H9 (cell line): ENCODE data around the gene MKNK2. TPM values are rescaled to one million over a fixed set of nuclear protein-coding genes. Genes with fewer than 3 reads are reported as not detected.
A peak's percentile ranks its signal among the peaks of the same experiment; 100 is the strongest.

Source experiments
- DNase-seq: peaks from one replicate; pipeline ENCODE4 v3.0.0-alpha.2; 2017
- H2AFZ ChIP-seq: one replicate; pipeline ENCODE4 v1.6.1; 2013; ENCODE audit warnings: mild to moderate bottlenecking, low read length, control low read depth, moderate library complexity
- H2AK5ac ChIP-seq: 2 replicates; pipeline ENCODE4 v1.6.1; 2013; ENCODE audit warnings: low read length, control low read depth, mixed read lengths; ENCODE audit not compliant: insufficient read length
- H2BK120ac ChIP-seq: one replicate; pipeline ENCODE4 v1.6.1; 2013; ENCODE audit warnings: low read depth, mild to moderate bottlenecking, low read length, control low read depth, inconsistent platforms; ENCODE audit not compliant: poor library complexity, severe bottlenecking
- H2BK12ac ChIP-seq: 2 replicates; pipeline ENCODE4 v1.6.1; 2013; ENCODE audit warnings: low read length, control low read depth, mixed read lengths, low read depth; ENCODE audit not compliant: insufficient read length
- H2BK15ac ChIP-seq: 2 replicates; pipeline ENCODE4 v1.6.1; 2013; ENCODE audit warnings: low read depth, low read length, control low read depth
- H2BK20ac ChIP-seq: one replicate; pipeline ENCODE4 v1.6.1; 2013; ENCODE audit warnings: low read depth, mild to moderate bottlenecking, low read length, control low read depth, inconsistent platforms; ENCODE audit not compliant: poor library complexity, severe bottlenecking
- H2BK5ac ChIP-seq: 2 replicates; pipeline ENCODE4 v1.6.1; 2013; ENCODE audit warnings: low read length, control low read depth, mixed read lengths; ENCODE audit not compliant: insufficient read length
- H3K14ac ChIP-seq: 2 replicates; pipeline ENCODE4 v1.6.1; 2013; ENCODE audit warnings: low read length, control low read depth; ENCODE audit not compliant: insufficient read depth
- H3K18ac ChIP-seq: 2 replicates; pipeline ENCODE4 v1.6.1; 2013; ENCODE audit warnings: low read depth, mild to moderate bottlenecking, mixed read lengths, low read length, control low read depth; ENCODE audit not compliant: insufficient read length
- H3K23ac ChIP-seq: 2 replicates; pipeline ENCODE4 v1.6.1; 2013; ENCODE audit warnings: low read length, control low read depth, mixed read lengths, low read depth; ENCODE audit not compliant: insufficient read length
- H3K23me2 ChIP-seq: 2 replicates; pipeline ENCODE4 v1.6.1; 2013; ENCODE audit warnings: low read depth, mild to moderate bottlenecking, mixed read lengths, low read length, control low read depth; ENCODE audit not compliant: insufficient read length, poor library complexity, severe bottlenecking
- H3K27ac ChIP-seq: 2 replicates; pipeline ENCODE4 v1.5.1; 2013; ENCODE audit warnings: low read length, control low read depth, mixed read lengths, low read depth; ENCODE audit not compliant: insufficient read length
- H3K27me3 ChIP-seq: 2 replicates; pipeline ENCODE4 v1.6.1; 2013; ENCODE audit warnings: low read length, control low read depth, inconsistent platforms; ENCODE audit not compliant: insufficient read depth
- H3K4ac ChIP-seq: 2 replicates; pipeline ENCODE4 v1.6.1; 2013; ENCODE audit warnings: low read depth, mild to moderate bottlenecking, control low read depth, inconsistent platforms, low read length, moderate library complexity
- H3K4me1 ChIP-seq: 2 replicates; pipeline ENCODE4 v1.6.1; 2013; ENCODE audit warnings: low read length, control low read depth, inconsistent platforms; ENCODE audit not compliant: insufficient read depth
- H3K4me2 ChIP-seq: 2 replicates; pipeline ENCODE4 v1.6.1; 2013; ENCODE audit warnings: low read length, control low read depth, mixed read lengths; ENCODE audit not compliant: insufficient read length, insufficient read depth
- H3K56ac ChIP-seq: 2 replicates; pipeline ENCODE4 v1.6.1; 2013; ENCODE audit warnings: low read depth, mild to moderate bottlenecking, mixed read lengths, low read length, control low read depth; ENCODE audit not compliant: insufficient read length
- H3K79me1 ChIP-seq: 2 replicates; pipeline ENCODE4 v1.6.1; 2013; ENCODE audit warnings: low read depth, mild to moderate bottlenecking, moderate library complexity, low read length, control low read depth, inconsistent platforms; ENCODE audit not compliant: insufficient read depth, poor library complexity, severe bottlenecking
- H3K79me2 ChIP-seq: 2 replicates; pipeline ENCODE4 v1.6.1; 2013; ENCODE audit warnings: low read length, control low read depth, inconsistent platforms; ENCODE audit not compliant: insufficient read depth
- H3K9ac ChIP-seq: 2 replicates; pipeline ENCODE4 v1.6.1; 2013; ENCODE audit warnings: low read length, control low read depth, mixed read lengths; ENCODE audit not compliant: insufficient read length; ENCODE audit errors: extremely low read depth
- H3K9me3 ChIP-seq: one replicate; pipeline ENCODE4 v1.6.1; 2013; ENCODE audit warnings: low read depth, low read length, inconsistent platforms; ENCODE audit not compliant: control insufficient read depth
- H3T11ph ChIP-seq: one replicate; pipeline ENCODE4 v1.6.1; 2013; ENCODE audit warnings: mild to moderate bottlenecking, low read length, control low read depth, inconsistent platforms
- H4K20me1 ChIP-seq: one replicate; pipeline ENCODE4 v1.6.1; 2013; ENCODE audit not compliant: control insufficient read depth, insufficient read length, insufficient read depth
- H4K5ac ChIP-seq: 2 replicates; pipeline ENCODE4 v1.6.1; 2013; ENCODE audit warnings: low read depth, mild to moderate bottlenecking, mixed read lengths, low read length, control low read depth; ENCODE audit not compliant: insufficient read length
- H4K8ac ChIP-seq: replicated peaks from 2 replicates; pipeline ENCODE4 v1.6.1; 2013; ENCODE audit warnings: low read length, control low read depth, mixed read lengths, low read depth; ENCODE audit not compliant: insufficient read length
- H4K91ac ChIP-seq: 2 replicates; pipeline ENCODE4 v1.6.1; 2013; ENCODE audit warnings: low read depth, mild to moderate bottlenecking, moderate library complexity, mixed read lengths, low read length, control low read depth; ENCODE audit not compliant: insufficient read length
- H3K27ac Mint-ChIP-seq, 3 experiments: 2 replicates in 2 of 3; 3 replicates in 1 of 3; pipeline ENCODE4 v1.8.0; 2020 to 2021; ENCODE audit warnings: mixed read lengths in 3 of 3, mild to moderate bottlenecking in 1 of 3, moderate library complexity in 1 of 3
- H3K27me3 Mint-ChIP-seq: 2 replicates; pipeline ENCODE4 v1.8.0; 2021; ENCODE audit warnings: low read depth, mild to moderate bottlenecking, moderate library complexity, mixed read lengths
- H3K36me3 Mint-ChIP-seq, 3 experiments: 2 replicates in 2 of 3; 3 replicates in 1 of 3; pipeline ENCODE4 v1.8.0; 2020 to 2021; ENCODE audit warnings: low read depth in 3 of 3, mixed read lengths in 3 of 3; ENCODE audit not compliant: insufficient read depth in 1 of 3
- H3K4me1 Mint-ChIP-seq, 2 experiments: 2 replicates each; pipeline ENCODE4 v1.8.0; 2020; ENCODE audit warnings: mixed read lengths in 2 of 2
- H3K4me3 Mint-ChIP-seq, 2 experiments: 2 replicates in 1 of 2; 3 replicates in 1 of 2; pipeline ENCODE4 v1.8.0; 2020 to 2021; ENCODE audit warnings: mild to moderate bottlenecking in 2 of 2, mixed read lengths in 2 of 2, moderate library complexity in 1 of 2
- H3K9me3 Mint-ChIP-seq, 2 experiments: 2 replicates in 1 of 2; 3 replicates in 1 of 2; pipeline ENCODE4 v1.8.0; 2020; ENCODE audit warnings: mild to moderate bottlenecking in 2 of 2, mixed read lengths in 2 of 2, moderate library complexity in 1 of 2
- CTCF ChIP-seq: fragments of 200-600 bp; sonication (generic); conservative IDR thresholded peaks from 3 replicates; pipeline ENCODE4 v1.8.0; 2021; ENCODE audit warnings: antibody characterized with exemption, mild to moderate bottlenecking
- WGBS: extraction: QIAGEN DNeasy Blood & Tissue Kit; methylation state at CpG from one replicate; pipeline ENCODE4 v1.1.7; 2013; ENCODE audit warnings: missing lambda C conversion rate, low lambda C conversion rate, mixed read lengths; ENCODE audit not compliant: insufficient read length; ENCODE audit errors: extremely low coverage; 5-methylcytosine and 5-hydroxymethylcytosine counted together
- total RNA-seq: library from RNA; stranded (reverse); gene quantifications from 2 replicates; pipeline ENCODE4 v1.2.1, GENCODE V29; 2021

Gene MKNK2
- total RNA-seq, 1 experiment from 2014 or later, result 153 TPM

DNA sequence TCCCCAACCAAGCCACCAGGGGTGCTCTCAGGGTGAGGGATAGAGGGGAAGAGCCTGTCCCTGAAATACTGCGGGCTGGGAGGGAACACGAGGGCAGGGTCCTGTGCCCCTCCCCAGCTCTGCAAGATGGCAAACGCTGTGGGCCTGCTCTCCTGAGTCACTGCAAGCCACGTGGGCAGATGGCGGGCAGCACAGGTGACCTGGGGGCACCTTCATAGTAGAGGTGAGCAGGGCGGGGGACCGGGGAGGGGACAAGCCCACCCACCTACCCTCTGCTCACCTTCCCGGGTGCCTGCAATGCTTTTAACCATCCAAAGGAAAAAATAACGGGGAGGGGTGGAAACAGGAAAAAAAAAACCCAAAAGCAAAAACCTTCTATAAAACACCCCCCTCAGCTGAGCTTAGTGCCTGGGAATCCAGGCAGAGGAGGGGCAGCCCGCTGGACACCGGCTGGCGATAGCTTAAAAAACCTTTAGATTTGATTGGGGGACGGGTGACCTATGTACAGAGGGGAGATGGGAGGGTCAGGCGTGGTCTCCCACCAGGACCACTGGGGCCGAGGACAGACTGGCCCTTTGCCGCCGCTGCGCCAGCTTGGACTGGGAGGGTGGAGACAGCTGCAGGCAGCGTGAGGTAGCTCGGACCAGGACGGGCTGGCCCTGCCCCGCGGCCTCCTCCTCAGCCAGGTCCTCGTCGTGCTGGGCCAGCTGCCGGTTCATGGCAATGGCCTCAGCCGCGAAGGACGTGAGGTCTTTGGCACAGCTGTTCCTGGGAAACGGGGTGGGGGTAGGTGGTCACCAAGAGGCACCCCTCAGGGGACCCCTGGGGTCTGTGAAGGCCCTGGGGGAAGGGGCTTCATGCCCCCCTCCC, 11.7 kb downstream of the MKNK2 start:
- Histone ChIP-seq H3K79me1 (peaks cover 4% of the 10 kb centered on the region), H3K27me3 (no peaks in the 10 kb centered on the region), H3K23me2 (no peaks in the 10 kb centered on the region), H2BK20ac (no peak overlapping the region), H3K14ac (no peak overlapping the region), H2BK5ac (no peak overlapping the region), H4K8ac (no peak overlapping the region), H3K9me3 (no peaks in the 10 kb centered on the region), H2AK5ac (no peak overlapping the region), H2BK15ac (no peak overlapping the region), H2BK12ac (no peak overlapping the region), H3T11ph (no peak overlapping the region), H3K79me2 (no peaks in the 10 kb centered on the region), H4K5ac (no peak overlapping the region), H3K18ac (no peak overlapping the region), H4K20me1 (peaks cover 2% of the 10 kb centered on the region), H3K56ac (no peak overlapping the region), H3K27ac (no peak overlapping the region), H3K9ac (no peak overlapping the region), H2AFZ (no peak overlapping the region), H2BK120ac (no peak overlapping the region), H3K4me1 (no peaks in the 10 kb centered on the region; the same call in 1 of the 2 replicates), H3K23ac (no peak overlapping the region), H3K4me2 (no peak overlapping the region), H4K91ac (no peak overlapping the region), H3K4ac (no peak overlapping the region)
- Mint-ChIP-seq H3K4me3 (no peak overlapping the region), H3K36me3 (peaks cover 7 to 26% (median 23%) of the 10 kb centered on the region in 3 experiments), H3K27me3 (no peaks in the 10 kb centered on the region; the same call in 1 of the 2 replicates), H3K4me1 (peaks cover 8 to 26% of the 10 kb centered on the region in 2 experiments), H3K9me3 (peaks cover 6 to 10% of the 10 kb centered on the region in 2 experiments; a peak in 4 of 5 replicates), H3K27ac (peak overlapping the region in 1 of 3 experiments; percentile 68; a peak in 1 of 7 replicates)
- TF ChIP-seq CTCF, result no peak
- WGBS, result no CpG with 5 or more reads among the region's 30 CpGs
- peak; percentile 32 for DNase-seq
